Measurements from ENCODE around the gene RAB40B. TPM values are rescaled to one million over a fixed set of nuclear protein-coding genes. Genes with fewer than 3 reads are reported as not detected.

RAB40B gene
- total RNA-seq, 1 donor from 2014 or later: 18.9 TPM

DNA sequence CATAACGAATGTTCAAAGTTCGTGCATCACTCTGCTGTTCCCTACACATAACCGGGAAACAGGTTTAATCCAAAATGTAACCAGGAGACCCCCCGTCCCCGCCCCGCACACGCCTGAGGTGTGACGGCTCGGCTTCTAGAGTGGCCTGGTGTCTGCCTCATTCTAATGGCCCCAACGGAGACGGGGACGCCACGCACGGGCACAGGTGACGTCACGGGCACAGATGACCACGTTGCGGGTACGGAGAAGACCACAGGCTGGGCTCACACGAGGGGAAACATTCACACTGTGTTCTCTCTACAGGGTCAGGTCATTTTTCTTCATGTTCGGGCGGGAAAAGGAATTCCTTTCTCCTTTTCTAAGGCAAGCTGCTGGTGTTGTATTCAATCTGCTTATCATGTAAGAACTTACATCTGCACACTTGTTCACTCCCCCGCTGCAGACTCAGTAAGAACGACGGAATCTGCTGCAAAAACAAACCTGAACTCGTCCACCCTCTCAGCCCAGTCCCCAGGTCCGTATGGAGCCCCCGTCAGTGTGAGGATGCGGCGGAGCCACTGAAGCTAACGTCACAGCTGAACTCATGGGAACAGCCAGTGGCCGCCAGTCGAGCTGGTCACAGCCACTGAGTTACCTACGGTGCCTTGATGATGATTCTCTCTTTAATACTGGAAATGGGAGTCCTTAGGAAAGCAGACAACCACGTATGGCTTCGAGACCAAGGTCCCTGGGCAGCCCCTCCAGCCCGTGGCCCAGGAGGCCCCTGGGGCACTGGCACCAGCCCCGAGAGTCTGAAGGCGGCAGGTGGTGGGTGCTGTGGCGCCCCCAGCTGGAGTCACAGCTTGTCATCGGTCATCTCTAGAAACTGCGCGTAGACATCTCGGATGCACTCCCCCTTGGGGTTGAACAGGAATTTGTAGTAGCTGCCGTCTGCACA lies 83.1 kb downstream of the RAB40B start:
- DNase-seq (ENCODE audit: low spot score): no peak

- DNase-seq (ENCODE audit: low spot score): no peak
These were observed 84.3 kb downstream of the RAB40B start for GRCh38 chr17:82614095-82614631.

DNA sequence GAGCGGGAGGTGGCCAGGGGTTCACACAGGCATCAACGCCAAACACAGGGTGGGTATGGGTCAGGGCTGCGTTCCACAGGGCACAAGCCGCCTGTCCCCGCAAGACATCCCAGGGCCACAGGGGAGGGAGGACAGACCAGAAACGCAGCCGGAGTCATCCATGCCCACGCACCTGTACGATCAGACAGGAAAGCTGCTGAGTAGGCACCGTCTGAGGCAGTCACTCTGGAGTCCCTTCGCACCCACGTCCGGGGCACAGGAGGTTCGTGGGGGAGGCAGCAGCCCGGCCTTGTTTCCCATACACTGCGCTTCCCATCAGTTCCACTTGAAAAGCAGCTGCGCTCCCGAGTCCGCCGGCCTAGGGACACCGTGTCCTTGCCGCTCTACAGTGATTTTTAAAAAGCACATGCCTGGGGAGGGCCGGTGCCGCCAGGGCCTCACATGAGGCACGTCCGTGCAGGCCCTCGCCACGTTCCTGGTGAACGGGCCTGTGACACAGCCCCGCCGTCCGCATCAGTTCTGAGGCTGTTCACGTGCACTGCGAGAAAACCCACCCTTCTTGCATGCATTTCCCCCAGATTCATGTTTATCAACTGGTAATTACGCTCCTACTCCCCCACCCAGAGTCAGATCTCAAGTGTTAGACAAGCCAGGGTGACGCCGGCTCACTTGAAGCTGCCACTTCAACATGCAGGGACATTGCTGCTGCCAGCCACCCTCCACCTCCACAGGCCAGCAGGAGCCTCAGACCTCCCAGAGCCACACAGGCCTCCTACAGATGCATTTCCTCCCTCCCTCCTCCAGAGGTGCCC lies 85.0 kb downstream of the RAB40B start:
- DNase-seq (ENCODE audit: low spot score): no peak

DNA sequence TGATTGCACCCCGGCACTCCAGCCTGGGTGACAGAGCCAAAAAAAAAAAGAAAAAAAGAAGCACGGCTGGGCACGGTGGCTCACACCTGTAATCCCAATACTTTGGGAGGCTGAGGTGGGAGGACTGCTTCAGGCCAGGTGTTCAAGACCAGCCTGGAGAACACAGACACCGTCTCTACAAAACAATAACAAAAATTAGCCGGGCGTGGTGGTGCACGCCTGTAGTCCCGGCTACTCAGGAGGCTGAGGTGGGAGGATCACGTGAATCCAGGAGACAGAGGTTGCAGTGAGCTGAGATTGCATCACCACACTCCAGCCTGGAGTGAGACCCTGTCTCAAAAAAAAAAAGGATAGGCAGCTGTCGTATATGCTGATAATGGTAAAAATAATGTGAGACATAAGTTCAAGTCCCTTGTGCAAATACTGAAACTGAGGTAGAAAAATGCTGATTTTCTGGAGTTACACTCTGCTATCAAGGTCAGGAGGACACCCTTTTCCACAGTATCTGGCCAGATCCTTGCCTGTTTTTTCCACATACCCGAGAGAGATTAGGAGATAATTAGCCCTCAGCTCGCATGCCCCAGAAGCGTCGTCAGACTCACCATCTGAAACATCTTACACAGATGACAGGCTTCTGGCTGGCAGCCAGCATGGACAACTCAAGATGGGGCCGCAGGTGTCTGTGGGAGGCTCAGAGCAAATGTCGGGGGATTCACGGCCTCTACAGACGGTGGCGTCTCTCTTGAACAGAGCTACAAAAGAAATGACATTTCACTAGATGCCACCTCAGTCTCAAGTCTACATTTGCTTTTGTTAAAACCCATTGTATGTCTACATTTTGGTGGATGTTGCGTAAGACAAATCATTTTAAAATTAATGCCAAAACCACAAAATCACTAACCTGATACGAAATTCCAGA lies 87.1 kb downstream of the RAB40B start:
- DNase-seq (ENCODE audit: low spot score): no peak

- DNase-seq (ENCODE audit: low spot score): no peak
These were observed 88.8 kb downstream of the RAB40B start for GRCh38 chr17:82609655-82610054.

DNA sequence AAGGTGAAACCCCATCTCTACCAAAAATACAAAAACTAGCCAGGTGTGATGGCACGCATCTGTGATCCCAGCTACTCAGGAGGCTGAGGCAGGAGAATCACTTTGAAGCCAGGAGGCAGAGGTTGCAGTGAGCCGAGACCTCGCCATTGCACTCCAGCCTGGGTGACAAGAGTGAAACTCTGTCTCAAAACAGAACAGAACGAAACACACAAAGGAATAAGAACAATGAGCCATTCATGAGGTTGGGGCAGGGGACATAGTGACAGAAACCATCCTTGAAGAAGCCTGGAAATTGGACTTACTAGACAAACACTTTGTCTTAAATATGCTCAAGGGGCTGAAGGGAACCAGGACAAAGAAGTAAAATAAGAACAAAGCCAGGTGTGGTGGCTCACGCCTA lies 89.7 kb downstream of the RAB40B start:
- DNase-seq (ENCODE audit: low spot score): no peak

- DNase-seq (ENCODE audit: low spot score): no peak
These were observed 92.4 kb downstream of the RAB40B start for GRCh38 chr17:82605939-82606600.

Other genes with a start within 250 kb of the RAB40B start
- gene CYBC1, start 247.9 kb downstream of the RAB40B start, total RNA-seq: 98.0 TPM
- gene NARF, start 240.0 kb downstream of the RAB40B start, total RNA-seq: 48.2 TPM
- gene FOXK2, start 179.0 kb downstream of the RAB40B start, total RNA-seq: 67.2 TPM
- gene WDR45B, start 50.3 kb downstream of the RAB40B start, total RNA-seq: 96.0 TPM
- 25.7 TPM for gene FN3KRP, start 18.0 kb upstream of the RAB40B start, total RNA-seq
- 27.0 TPM for gene FN3K, start 36.9 kb upstream of the RAB40B start, total RNA-seq
- 122 TPM for gene TBCD, start 53.4 kb upstream of the RAB40B start, total RNA-seq
- 19.3 TPM for gene ZNF750, start 141.3 kb upstream of the RAB40B start, total RNA-seq